Chondrocyte (in vitro differentiated cells): ENCODE results near the gene QPCT. TPM values are rescaled to one million over a fixed set of nuclear protein-coding genes. Genes with fewer than 3 reads are reported as not detected.

Source experiments
- DNase-seq: peaks from one replicate; pipeline ENCODE4 v3.0.0; 2021; ENCODE audit warnings: mixed read lengths, low spot score
- H3K27ac Mint-ChIP-seq: one replicate; pipeline ENCODE4 v1.8.0; 2021; ENCODE audit warnings: mild to moderate bottlenecking, moderate library complexity, mixed read lengths; ENCODE audit not compliant: unreplicated experiment
- H3K27me3 Mint-ChIP-seq: 2 replicates; pipeline ENCODE4 v1.8.0; 2021; ENCODE audit warnings: low read depth, mixed read lengths
- H3K36me3 Mint-ChIP-seq: 2 replicates; pipeline ENCODE4 v1.8.0; 2021; ENCODE audit warnings: low read depth, mixed read lengths
- H3K4me1 Mint-ChIP-seq: 2 replicates; pipeline ENCODE4 v1.8.0; 2021; ENCODE audit warnings: low read depth, mild to moderate bottlenecking, mixed read lengths
- H3K4me3 Mint-ChIP-seq: one replicate; pipeline ENCODE4 v1.8.0; 2021; ENCODE audit warnings: mild to moderate bottlenecking, moderate library complexity, mixed read lengths; ENCODE audit not compliant: unreplicated experiment
- H3K9me3 Mint-ChIP-seq: 2 replicates; pipeline ENCODE4 v1.8.0; 2021; ENCODE audit warnings: low read depth, mixed read lengths
- CTCF ChIP-seq: fragments of 200-600 bp; sonication (generic); IDR thresholded peaks from 2 replicates; pipeline ENCODE4 v1.5.0; 2021; ENCODE audit warnings: antibody characterized with exemption, mild to moderate bottlenecking, moderate library complexity
- total RNA-seq: library from RNA; stranded (reverse); gene quantifications from 3 replicates; pipeline ENCODE4 v1.2.1, GENCODE V29; 2021

Gene QPCT
- total RNA-seq, 1 donor from 2014 or later, result 0.67 TPM

GRCh38 chr2:37389395-37389794 lies 45.0 kb downstream of the QPCT start:
- H3K27me3 Mint-ChIP-seq, result no peaks in the 10 kb centered on the region
- H3K4me1 Mint-ChIP-seq, result peaks cover 19% of the 10 kb centered on the region
- DNase-seq, result no peak
- no peak overlapping the region for H3K27ac Mint-ChIP-seq
- H3K4me3 Mint-ChIP-seq, result no peak overlapping the region
- TF ChIP-seq CTCF, result no peak
- no peaks in the 10 kb centered on the region for H3K36me3 Mint-ChIP-seq
- no peaks in the 10 kb centered on the region for H3K9me3 Mint-ChIP-seq

- H3K9me3 Mint-ChIP-seq, result no peaks in the 10 kb centered on the region
- peak overlapping the region; percentile 25 for H3K27ac Mint-ChIP-seq
- DNase-seq, result no peak
- peaks cover 19% of the 10 kb centered on the region for H3K4me1 Mint-ChIP-seq
- H3K27me3 Mint-ChIP-seq, result no peaks in the 10 kb centered on the region
- no peaks in the 10 kb centered on the region for H3K36me3 Mint-ChIP-seq
- no peak for TF ChIP-seq CTCF
- no peak overlapping the region for H3K4me3 Mint-ChIP-seq
Observed at GRCh38 chr2:37389989-37390765, 45.7 kb downstream of the QPCT start.

- DNase-seq, result no peak
- no peak for TF ChIP-seq CTCF
- Mint-ChIP-seq H3K27ac (peak overlapping the region; percentile 25), H3K36me3 (no peaks in the 10 kb centered on the region), H3K4me3 (no peak overlapping the region), H3K27me3 (no peaks in the 10 kb centered on the region), H3K4me1 (peaks cover 20% of the 10 kb centered on the region), H3K9me3 (no peaks in the 10 kb centered on the region)
Observed at GRCh38 chr2:37390777-37391176, 46.3 kb downstream of the QPCT start.

- Mint-ChIP-seq H3K9me3 (no peaks in the 10 kb centered on the region), H3K4me3 (no peak overlapping the region), H3K27ac (no peak overlapping the region), H3K36me3 (no peaks in the 10 kb centered on the region), H3K27me3 (no peaks in the 10 kb centered on the region), H3K4me1 (peaks cover 24% of the 10 kb centered on the region)
- TF ChIP-seq CTCF, result no peak
- no peak for DNase-seq
Observed at GRCh38 chr2:37391711-37392110, 47.3 kb downstream of the QPCT start.

GRCh38 chr2:37392428-37392827 lies 48.0 kb downstream of the QPCT start:
- no peak for TF ChIP-seq CTCF
- no peaks in the 10 kb centered on the region for H3K9me3 Mint-ChIP-seq
- H3K27me3 Mint-ChIP-seq, result no peaks in the 10 kb centered on the region
- no peaks in the 10 kb centered on the region for H3K36me3 Mint-ChIP-seq
- H3K27ac Mint-ChIP-seq, result no peak overlapping the region
- H3K4me3 Mint-ChIP-seq, result no peak overlapping the region
- DNase-seq, result no peak
- H3K4me1 Mint-ChIP-seq, result peaks cover 24% of the 10 kb centered on the region
